Naive thymus-derived CD8-positive, alpha-beta T cell (primary cell): ENCODE measurements around the gene PLAC8L1. TPM values are rescaled to one million over a fixed set of nuclear protein-coding genes. Genes with fewer than 3 reads are reported as not detected.

Experiments used
- polyA plus RNA-seq, 3 donors: library from polyadenylated mRNA; unstranded; fragments of 300-500 nt; fragmentation: Illumina TruSeq; gene quantifications; one replicate each; pipeline ENCODE4 v1.2.3, GENCODE V29; 2021
- total RNA-seq, 8 experiments: library from RNA in 2 of 8; stranded (reverse) in 2 of 8; gene quantifications; one replicate each; pipeline ENCODE4 v1.2.3 and lab custom pipeline; 2021 to 2026

PLAC8L1 gene
- total and polyA plus RNA-seq, 5 experiments from 2014 or later, result 1.8 to 2.3 TPM; not detected in 3

Other genes with a start within 250 kb of the PLAC8L1 start
- gene GRXCR2, start 232.6 kb downstream of the PLAC8L1 start, total RNA-seq, result not detected
- not detected for gene GRXCR2, start 232.6 kb downstream of the PLAC8L1 start, polyA plus RNA-seq
- gene SH3RF2, start 169.0 kb downstream of the PLAC8L1 start, total RNA-seq, result not detected
- gene SH3RF2, start 169.0 kb downstream of the PLAC8L1 start, polyA plus RNA-seq, result not detected
- gene LARS1, start 77.1 kb upstream of the PLAC8L1 start, total RNA-seq, result 100 to 1,000 TPM; 178 to 187 TPM
- gene LARS1, start 77.1 kb upstream of the PLAC8L1 start, polyA plus RNA-seq, result 100 to 1,000 TPM in 2 of 3 donors, 10 to 100 TPM in 1; 72.5 to 133 (median 110) TPM
- 10 to 100 TPM; 31.5 to 34.7 TPM for gene RBM27, start 98.0 kb upstream of the PLAC8L1 start, total RNA-seq
- gene RBM27, start 98.0 kb upstream of the PLAC8L1 start, polyA plus RNA-seq, result 1 to 10 TPM; 5.7 to 7.5 (median 6.6) TPM
- under 1 TPM in 1 of 2 experiments, not detected in 1; 0.13 TPM for gene POU4F3, start 233.3 kb upstream of the PLAC8L1 start, total RNA-seq
- gene POU4F3, start 233.3 kb upstream of the PLAC8L1 start, polyA plus RNA-seq, result under 1 TPM in 1 of 3 donors, not detected in 2; 0.11 TPM